H9 (cell line): ENCODE measurements around the gene TREM1. TPM values are rescaled to one million over a fixed set of nuclear protein-coding genes. Genes with fewer than 3 reads are reported as not detected.

Experiments used
- DNase-seq: peaks from one replicate; pipeline ENCODE4 v3.0.0-alpha.2; 2017
- H2AFZ ChIP-seq: one replicate; pipeline ENCODE4 v1.6.1; 2013; ENCODE audit warnings: mild to moderate bottlenecking, low read length, control low read depth, moderate library complexity
- H2AK5ac ChIP-seq: 2 replicates; pipeline ENCODE4 v1.6.1; 2013; ENCODE audit warnings: low read length, control low read depth, mixed read lengths; ENCODE audit not compliant: insufficient read length
- H2BK120ac ChIP-seq: one replicate; pipeline ENCODE4 v1.6.1; 2013; ENCODE audit warnings: low read depth, mild to moderate bottlenecking, low read length, control low read depth, inconsistent platforms; ENCODE audit not compliant: poor library complexity, severe bottlenecking
- H2BK12ac ChIP-seq: 2 replicates; pipeline ENCODE4 v1.6.1; 2013; ENCODE audit warnings: low read length, control low read depth, mixed read lengths, low read depth; ENCODE audit not compliant: insufficient read length
- H2BK15ac ChIP-seq: 2 replicates; pipeline ENCODE4 v1.6.1; 2013; ENCODE audit warnings: low read depth, low read length, control low read depth
- H2BK20ac ChIP-seq: one replicate; pipeline ENCODE4 v1.6.1; 2013; ENCODE audit warnings: low read depth, mild to moderate bottlenecking, low read length, control low read depth, inconsistent platforms; ENCODE audit not compliant: poor library complexity, severe bottlenecking
- H2BK5ac ChIP-seq: 2 replicates; pipeline ENCODE4 v1.6.1; 2013; ENCODE audit warnings: low read length, control low read depth, mixed read lengths; ENCODE audit not compliant: insufficient read length
- H3K14ac ChIP-seq: 2 replicates; pipeline ENCODE4 v1.6.1; 2013; ENCODE audit warnings: low read length, control low read depth; ENCODE audit not compliant: insufficient read depth
- H3K18ac ChIP-seq: 2 replicates; pipeline ENCODE4 v1.6.1; 2013; ENCODE audit warnings: low read depth, mild to moderate bottlenecking, mixed read lengths, low read length, control low read depth; ENCODE audit not compliant: insufficient read length
- H3K23ac ChIP-seq: 2 replicates; pipeline ENCODE4 v1.6.1; 2013; ENCODE audit warnings: low read length, control low read depth, mixed read lengths, low read depth; ENCODE audit not compliant: insufficient read length
- H3K23me2 ChIP-seq: 2 replicates; pipeline ENCODE4 v1.6.1; 2013; ENCODE audit warnings: low read depth, mild to moderate bottlenecking, mixed read lengths, low read length, control low read depth; ENCODE audit not compliant: insufficient read length, poor library complexity, severe bottlenecking
- H3K27ac ChIP-seq: 2 replicates; pipeline ENCODE4 v1.5.1; 2013; ENCODE audit warnings: low read length, control low read depth, mixed read lengths, low read depth; ENCODE audit not compliant: insufficient read length
- H3K27me3 ChIP-seq: 2 replicates; pipeline ENCODE4 v1.6.1; 2013; ENCODE audit warnings: low read length, control low read depth, inconsistent platforms; ENCODE audit not compliant: insufficient read depth
- H3K4ac ChIP-seq: 2 replicates; pipeline ENCODE4 v1.6.1; 2013; ENCODE audit warnings: low read depth, mild to moderate bottlenecking, control low read depth, inconsistent platforms, low read length, moderate library complexity
- H3K4me1 ChIP-seq: 2 replicates; pipeline ENCODE4 v1.6.1; 2013; ENCODE audit warnings: low read length, control low read depth, inconsistent platforms; ENCODE audit not compliant: insufficient read depth
- H3K4me2 ChIP-seq: 2 replicates; pipeline ENCODE4 v1.6.1; 2013; ENCODE audit warnings: low read length, control low read depth, mixed read lengths; ENCODE audit not compliant: insufficient read length, insufficient read depth
- H3K56ac ChIP-seq: 2 replicates; pipeline ENCODE4 v1.6.1; 2013; ENCODE audit warnings: low read depth, mild to moderate bottlenecking, mixed read lengths, low read length, control low read depth; ENCODE audit not compliant: insufficient read length
- H3K79me1 ChIP-seq: 2 replicates; pipeline ENCODE4 v1.6.1; 2013; ENCODE audit warnings: low read depth, mild to moderate bottlenecking, moderate library complexity, low read length, control low read depth, inconsistent platforms; ENCODE audit not compliant: insufficient read depth, poor library complexity, severe bottlenecking
- H3K79me2 ChIP-seq: 2 replicates; pipeline ENCODE4 v1.6.1; 2013; ENCODE audit warnings: low read length, control low read depth, inconsistent platforms; ENCODE audit not compliant: insufficient read depth
- H3K9ac ChIP-seq: 2 replicates; pipeline ENCODE4 v1.6.1; 2013; ENCODE audit warnings: low read length, control low read depth, mixed read lengths; ENCODE audit not compliant: insufficient read length; ENCODE audit errors: extremely low read depth
- H3K9me3 ChIP-seq: one replicate; pipeline ENCODE4 v1.6.1; 2013; ENCODE audit warnings: low read depth, low read length, inconsistent platforms; ENCODE audit not compliant: control insufficient read depth
- H3T11ph ChIP-seq: one replicate; pipeline ENCODE4 v1.6.1; 2013; ENCODE audit warnings: mild to moderate bottlenecking, low read length, control low read depth, inconsistent platforms
- H4K20me1 ChIP-seq: one replicate; pipeline ENCODE4 v1.6.1; 2013; ENCODE audit not compliant: control insufficient read depth, insufficient read length, insufficient read depth
- H4K5ac ChIP-seq: 2 replicates; pipeline ENCODE4 v1.6.1; 2013; ENCODE audit warnings: low read depth, mild to moderate bottlenecking, mixed read lengths, low read length, control low read depth; ENCODE audit not compliant: insufficient read length
- H4K8ac ChIP-seq: replicated peaks from 2 replicates; pipeline ENCODE4 v1.6.1; 2013; ENCODE audit warnings: low read length, control low read depth, mixed read lengths, low read depth; ENCODE audit not compliant: insufficient read length
- H4K91ac ChIP-seq: 2 replicates; pipeline ENCODE4 v1.6.1; 2013; ENCODE audit warnings: low read depth, mild to moderate bottlenecking, moderate library complexity, mixed read lengths, low read length, control low read depth; ENCODE audit not compliant: insufficient read length
- H3K27ac Mint-ChIP-seq, 3 experiments: 2 replicates in 2 of 3; 3 replicates in 1 of 3; pipeline ENCODE4 v1.8.0; 2020 to 2021; ENCODE audit warnings: mixed read lengths in 3 of 3, mild to moderate bottlenecking in 1 of 3, moderate library complexity in 1 of 3
- H3K27me3 Mint-ChIP-seq: 2 replicates; pipeline ENCODE4 v1.8.0; 2021; ENCODE audit warnings: low read depth, mild to moderate bottlenecking, moderate library complexity, mixed read lengths
- H3K36me3 Mint-ChIP-seq, 3 experiments: 2 replicates in 2 of 3; 3 replicates in 1 of 3; pipeline ENCODE4 v1.8.0; 2020 to 2021; ENCODE audit warnings: low read depth in 3 of 3, mixed read lengths in 3 of 3; ENCODE audit not compliant: insufficient read depth in 1 of 3
- H3K4me1 Mint-ChIP-seq, 2 experiments: 2 replicates each; pipeline ENCODE4 v1.8.0; 2020; ENCODE audit warnings: mixed read lengths in 2 of 2
- H3K4me3 Mint-ChIP-seq, 2 experiments: 2 replicates in 1 of 2; 3 replicates in 1 of 2; pipeline ENCODE4 v1.8.0; 2020 to 2021; ENCODE audit warnings: mild to moderate bottlenecking in 2 of 2, mixed read lengths in 2 of 2, moderate library complexity in 1 of 2
- H3K9me3 Mint-ChIP-seq, 2 experiments: 2 replicates in 1 of 2; 3 replicates in 1 of 2; pipeline ENCODE4 v1.8.0; 2020; ENCODE audit warnings: mild to moderate bottlenecking in 2 of 2, mixed read lengths in 2 of 2, moderate library complexity in 1 of 2
- CTCF ChIP-seq: fragments of 200-600 bp; sonication (generic); conservative IDR thresholded peaks from 3 replicates; pipeline ENCODE4 v1.8.0; 2021; ENCODE audit warnings: antibody characterized with exemption, mild to moderate bottlenecking
- WGBS: extraction: QIAGEN DNeasy Blood & Tissue Kit; methylation state at CpG from one replicate; pipeline ENCODE4 v1.1.7; 2013; ENCODE audit warnings: missing lambda C conversion rate, low lambda C conversion rate, mixed read lengths; ENCODE audit not compliant: insufficient read length; ENCODE audit errors: extremely low coverage; 5-methylcytosine and 5-hydroxymethylcytosine counted together
- total RNA-seq: library from RNA; stranded (reverse); gene quantifications from 2 replicates; pipeline ENCODE4 v1.2.1, GENCODE V29; 2021

Gene TREM1
- total RNA-seq, 1 experiment from 2014 or later, result not detected

DNA sequence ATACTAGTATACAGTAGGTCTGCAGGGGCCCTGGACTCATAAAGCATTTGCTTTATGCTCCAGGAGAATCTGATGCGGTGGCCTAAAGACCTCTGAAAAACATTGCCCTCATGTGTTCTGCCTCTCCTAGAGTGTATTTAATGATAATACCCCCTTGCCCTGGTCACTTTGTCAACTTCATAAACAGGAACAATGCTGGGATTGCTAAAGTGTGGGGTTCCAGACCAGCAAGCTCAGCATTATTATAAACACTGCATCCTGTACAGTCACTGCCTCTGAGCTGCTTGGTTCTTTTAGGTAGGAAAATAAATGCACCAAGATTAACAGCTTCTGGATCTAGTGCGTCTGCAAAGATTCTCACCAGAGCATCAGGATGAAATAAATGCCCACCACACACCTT, 12.2 kb downstream of the TREM1 start:
- Histone ChIP-seq H3K79me2 (no peaks in the 10 kb centered on the region), H3K14ac (no peak overlapping the region), H4K5ac (no peak overlapping the region), H2BK5ac (no peak overlapping the region), H3K27me3 (no peaks in the 10 kb centered on the region), H4K20me1 (no peaks in the 10 kb centered on the region), H2BK120ac (no peak overlapping the region), H2BK12ac (no peak overlapping the region), H3K23me2 (no peaks in the 10 kb centered on the region), H4K91ac (no peak overlapping the region), H3K4me1 (no peaks in the 10 kb centered on the region), H2BK20ac (no peak overlapping the region), H4K8ac (no peak overlapping the region), H3K9ac (no peak overlapping the region), H3K18ac (no peak overlapping the region), H3K23ac (no peak overlapping the region), H3K4me2 (no peak overlapping the region), H3K27ac (no peak overlapping the region), H3K56ac (no peak overlapping the region), H2AFZ (no peak overlapping the region), H3K79me1 (no peaks in the 10 kb centered on the region), H2AK5ac (no peak overlapping the region), H3K9me3 (no peaks in the 10 kb centered on the region), H3K4ac (no peak overlapping the region), H2BK15ac (no peak overlapping the region), H3T11ph (no peak overlapping the region)
- Mint-ChIP-seq H3K36me3 (no peaks in the 10 kb centered on the region), H3K4me1 (peaks cover 6 to 10% of the 10 kb centered on the region in 2 experiments), H3K9me3 (no peaks in the 10 kb centered on the region), H3K4me3 (no peak overlapping the region), H3K27ac (no peak overlapping the region), H3K27me3 (peaks cover 33% of the 10 kb centered on the region)
- TF ChIP-seq CTCF, result no peak
- no CpG with 5 or more reads among the region's 2 CpGs for WGBS
- DNase-seq, result no peak
